Neural progenitor cell (in vitro differentiated cells): ENCODE measurements around the gene GPR15LG.

Source experiments
- CTCF ChIP-seq: fragments of 200-600 bp; sonication (generic); IDR thresholded peaks from 2 replicates; pipeline ENCODE4 v1.5.1; 2017; ENCODE audit warnings: antibody characterized with exemption, mild to moderate bottlenecking
- EZH2 ChIP-seq: fragments of 200-600 bp; sonication (generic); IDR thresholded peaks from 2 replicates; pipeline ENCODE4 v1.6.1; 2017; ENCODE audit warnings: antibody characterized with exemption, mild to moderate bottlenecking, moderate library complexity
- EZH2phosphoT487 ChIP-seq: fragments of 200-600 bp; sonication (generic); IDR thresholded peaks from 2 replicates; pipeline ENCODE4 v1.6.1; 2017; ENCODE audit warnings: antibody characterized with exemption

DNA sequence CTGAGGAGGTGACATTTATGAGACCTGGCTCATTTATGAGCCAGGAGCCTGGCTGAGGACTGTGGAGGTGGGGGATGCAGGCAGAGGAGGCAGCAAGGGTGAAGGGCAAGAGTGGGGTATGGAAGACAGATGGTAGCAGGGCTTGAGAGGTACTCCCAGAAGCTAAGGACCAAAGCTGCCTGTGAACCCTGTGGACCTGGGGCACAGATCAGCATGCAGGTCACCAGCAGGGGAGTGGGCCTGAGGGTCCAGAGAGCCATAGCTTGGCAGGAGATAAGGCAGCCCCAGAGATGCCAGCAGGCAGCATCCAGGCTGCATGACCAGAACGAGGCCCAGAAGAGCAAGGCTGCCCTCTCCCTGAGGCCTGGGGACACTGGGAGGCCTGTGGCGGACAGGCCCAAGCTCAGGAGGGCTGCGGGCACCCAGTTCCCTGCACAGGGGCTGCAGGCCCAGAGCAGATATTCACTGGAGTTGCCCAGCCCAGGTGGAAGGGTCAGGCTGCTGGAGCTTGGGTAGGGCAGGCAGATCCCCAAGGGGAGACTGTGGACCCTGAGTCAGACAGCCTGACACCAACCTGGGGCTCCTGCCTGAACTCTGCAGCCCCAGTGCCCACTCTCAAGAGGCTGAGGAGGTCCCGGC lies 3.4 kb downstream of the GPR15LG start:
- TF ChIP-seq CTCF: no peak
- no peak for TF ChIP-seq EZH2phosphoT487
- no peak for TF ChIP-seq EZH2
